Thyroid gland (tissue), 4 donors: ENCODE results near the gene TSPO.

ENCODE experiments used
- CTCF ChIP-seq, 6 experiments: fragments of 200-600 bp in 3 of 6; fragments of 450-650 bp in 3 of 6; sonication (generic) in 3 of 6; IDR thresholded peaks; one replicate each; pipeline ENCODE4 v1.5.1; 2016 to 2019; ENCODE audit warnings: antibody characterized with exemption in 6 of 6, mild to moderate bottlenecking in 2 of 6, inconsistent platforms in 1 of 6, moderate library complexity in 1 of 6
- POLR2A ChIP-seq, 2 donors: fragments of 450-650 bp; IDR thresholded peaks; one replicate each; pipeline ENCODE4 v1.6.1; 2017; ENCODE audit warnings: antibody characterized with exemption in 2 of 2, mild to moderate bottlenecking in 2 of 2, moderate library complexity in 1 of 2

- TF ChIP-seq POLR2A (IDR thresholded peaks at IDR 0.05) (no peak), CTCF (IDR thresholded peaks at IDR 0.05) (no peak)
Measured at GRCh38 chr22:43211941-43212433, 60.6 kb downstream of the TSPO start.
